Measurements from ENCODE around the gene WWOX.

DNA sequence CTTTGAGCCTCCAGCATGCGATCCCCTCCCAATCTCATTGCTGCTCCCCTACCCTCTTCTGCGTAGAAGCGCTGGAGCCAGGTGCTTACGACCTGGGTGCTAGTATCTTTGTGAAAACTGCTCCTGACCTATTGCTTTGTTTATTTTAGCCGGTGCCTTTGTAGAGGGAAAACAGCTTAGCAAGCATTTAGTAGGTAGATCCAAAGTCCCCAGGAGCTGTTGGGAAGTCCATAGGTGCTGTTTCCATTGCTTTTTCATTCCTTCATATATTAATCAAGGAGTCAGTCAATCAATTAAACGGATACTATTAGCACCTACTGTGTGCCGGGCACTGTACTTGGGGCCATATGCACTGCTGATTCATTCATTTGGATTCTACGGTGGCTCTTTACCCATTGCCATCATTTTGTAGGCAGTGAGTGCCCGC lies 497.6 kb downstream of the WWOX start:
- TF ChIP-seq, protein P1, sequence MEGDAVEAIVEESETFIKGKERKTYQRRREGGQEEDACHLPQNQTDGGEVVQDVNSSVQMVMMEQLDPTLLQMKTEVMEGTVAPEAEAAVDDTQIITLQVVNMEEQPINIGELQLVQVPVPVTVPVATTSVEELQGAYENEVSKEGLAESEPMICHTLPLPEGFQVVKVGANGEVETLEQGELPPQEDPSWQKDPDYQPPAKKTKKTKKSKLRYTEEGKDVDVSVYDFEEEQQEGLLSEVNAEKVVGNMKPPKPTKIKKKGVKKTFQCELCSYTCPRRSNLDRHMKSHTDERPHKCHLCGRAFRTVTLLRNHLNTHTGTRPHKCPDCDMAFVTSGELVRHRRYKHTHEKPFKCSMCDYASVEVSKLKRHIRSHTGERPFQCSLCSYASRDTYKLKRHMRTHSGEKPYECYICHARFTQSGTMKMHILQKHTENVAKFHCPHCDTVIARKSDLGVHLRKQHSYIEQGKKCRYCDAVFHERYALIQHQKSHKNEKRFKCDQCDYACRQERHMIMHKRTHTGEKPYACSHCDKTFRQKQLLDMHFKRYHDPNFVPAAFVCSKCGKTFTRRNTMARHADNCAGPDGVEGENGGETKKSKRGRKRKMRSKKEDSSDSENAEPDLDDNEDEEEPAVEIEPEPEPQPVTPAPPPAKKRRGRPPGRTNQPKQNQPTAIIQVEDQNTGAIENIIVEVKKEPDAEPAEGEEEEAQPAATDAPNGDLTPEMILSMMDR (IDR thresholded peaks at IDR 0.05): no peak
- TF ChIP-seq EP300 (IDR thresholded peaks at IDR 0.05): no peak
